Parathyroid adenoma (tissue), 2 donors: ENCODE measurements around the gene CHRDL1.

Source experiments
- H2AFZ ChIP-seq: fragments of 300-600 bp; sonication (generic); one replicate; pipeline ENCODE4 v1.7.0; 2017; ENCODE audit warnings: antibody characterized with exemption, mild to moderate bottlenecking
- H3K27ac ChIP-seq: fragments of 300-600 bp; sonication (generic); one replicate; pipeline ENCODE4 v1.7.0; 2017
- H3K27me3 ChIP-seq: fragments of 300-600 bp; sonication (generic); one replicate; pipeline ENCODE4 v1.7.0; 2017; ENCODE audit warnings: low read length; ENCODE audit not compliant: control insufficient read depth, insufficient read depth
- H3K36me3 ChIP-seq: fragments of 300-600 bp; sonication (generic); one replicate; pipeline ENCODE4 v1.7.0; 2017; ENCODE audit warnings: low read length; ENCODE audit not compliant: control insufficient read depth, insufficient read depth
- H3K4me1 ChIP-seq: fragments of 300-600 bp; sonication (generic); one replicate; pipeline ENCODE4 v1.7.0; 2017; ENCODE audit warnings: control low read depth
- H3K4me2 ChIP-seq: fragments of 300-600 bp; sonication (generic); one replicate; pipeline ENCODE4 v1.7.0; 2017; ENCODE audit warnings: low read length
- H3K4me3 ChIP-seq: fragments of 300-600 bp; sonication (generic); one replicate; pipeline ENCODE4 v1.7.0; 2017; ENCODE audit warnings: low read depth, low read length
- H3K79me2 ChIP-seq: fragments of 300-600 bp; sonication (generic); one replicate; pipeline ENCODE4 v1.7.0; 2017; ENCODE audit warnings: control low read depth
- H3K9ac ChIP-seq: fragments of 300-600 bp; sonication (generic); one replicate; pipeline ENCODE4 v1.7.0; 2017; ENCODE audit warnings: mild to moderate bottlenecking
- H3K9me3 ChIP-seq: fragments of 300-600 bp; sonication (generic); one replicate; pipeline ENCODE4 v1.7.0; 2017; ENCODE audit warnings: low read length; ENCODE audit not compliant: control insufficient read depth
- CTCF ChIP-seq: fragments of 300-600 bp; sonication (generic); IDR thresholded peaks from one replicate; pipeline ENCODE4 v1.7.0; 2017; ENCODE audit warnings: antibody characterized with exemption, mild to moderate bottlenecking
- donor health status: primary hyperparathyroidism.

CHRDL1 gene

GRCh38 chrX:110692866-110693265 is 102.8 kb downstream of the CHRDL1 start:
- Histone ChIP-seq H3K4me1 (no peaks in the 10 kb centered on the region), H2AFZ (no peak overlapping the region), H3K36me3 (no peaks in the 10 kb centered on the region), H3K9me3 (no peaks in the 10 kb centered on the region), H3K27ac (no peak overlapping the region), H3K4me3 (no peak overlapping the region), H3K4me2 (no peak overlapping the region), H3K9ac (no peak overlapping the region), H3K27me3 (no peaks in the 10 kb centered on the region), H3K79me2 (no peaks in the 10 kb centered on the region)
- no peak for TF ChIP-seq CTCF

- Histone ChIP-seq H3K9me3 (no peaks in the 10 kb centered on the region), H3K79me2 (no peaks in the 10 kb centered on the region), H3K4me1 (no peaks in the 10 kb centered on the region), H3K27me3 (no peaks in the 10 kb centered on the region), H3K9ac (no peak overlapping the region), H3K4me3 (no peak overlapping the region), H3K4me2 (no peak overlapping the region), H3K27ac (no peak overlapping the region), H2AFZ (no peak overlapping the region), H3K36me3 (no peaks in the 10 kb centered on the region)
- no peak for TF ChIP-seq CTCF
These were observed 104.2 kb downstream of the CHRDL1 start for GRCh38 chrX:110691446-110691845.

- TF ChIP-seq CTCF = no peak
- H3K27ac ChIP-seq = no peak overlapping the region
These were observed 111.0 kb downstream of the CHRDL1 start for GRCh38 chrX:110684653-110685052.

GRCh38 chrX:110683925-110684324 is 111.7 kb downstream of the CHRDL1 start:
- no peaks in the 10 kb centered on the region for H3K27me3 ChIP-seq
- H3K9me3 ChIP-seq = no peaks in the 10 kb centered on the region
- no peak overlapping the region for H3K9ac ChIP-seq
- H3K4me3 ChIP-seq = no peak overlapping the region
- no peak overlapping the region for H3K4me2 ChIP-seq
- no peak overlapping the region for H2AFZ ChIP-seq
- H3K4me1 ChIP-seq = no peaks in the 10 kb centered on the region
- TF ChIP-seq CTCF = no peak
- H3K79me2 ChIP-seq = no peaks in the 10 kb centered on the region
- no peaks in the 10 kb centered on the region for H3K36me3 ChIP-seq
- H3K27ac ChIP-seq = no peak overlapping the region

More at GRCh38 chrX:110684653-110685052, 111.0 kb downstream of the CHRDL1 start:
- H3K4me2 ChIP-seq = no peak overlapping the region
- H3K9ac ChIP-seq = no peak overlapping the region
- no peaks in the 10 kb centered on the region for H3K27me3 ChIP-seq
- no peak overlapping the region for H2AFZ ChIP-seq
- no peaks in the 10 kb centered on the region for H3K9me3 ChIP-seq
- no peak overlapping the region for H3K4me3 ChIP-seq
- no peaks in the 10 kb centered on the region for H3K36me3 ChIP-seq
- H3K79me2 ChIP-seq = no peaks in the 10 kb centered on the region
- no peaks in the 10 kb centered on the region for H3K4me1 ChIP-seq

- no peaks in the 10 kb centered on the region for H3K27me3 ChIP-seq
- H3K9ac ChIP-seq = no peak overlapping the region
- no peaks in the 10 kb centered on the region for H3K79me2 ChIP-seq
- no peak overlapping the region for H3K4me2 ChIP-seq
- no peaks in the 10 kb centered on the region for H3K4me1 ChIP-seq
- no peaks in the 10 kb centered on the region for H3K9me3 ChIP-seq
- H3K36me3 ChIP-seq = no peaks in the 10 kb centered on the region
- no peak overlapping the region for H3K27ac ChIP-seq
- no peak for TF ChIP-seq CTCF
- H3K4me3 ChIP-seq = no peak overlapping the region
- H2AFZ ChIP-seq = no peak overlapping the region
These were observed 117.0 kb downstream of the CHRDL1 start for GRCh38 chrX:110678591-110678990.
